Measurements from ENCODE around the gene TMIGD1.

DNA sequence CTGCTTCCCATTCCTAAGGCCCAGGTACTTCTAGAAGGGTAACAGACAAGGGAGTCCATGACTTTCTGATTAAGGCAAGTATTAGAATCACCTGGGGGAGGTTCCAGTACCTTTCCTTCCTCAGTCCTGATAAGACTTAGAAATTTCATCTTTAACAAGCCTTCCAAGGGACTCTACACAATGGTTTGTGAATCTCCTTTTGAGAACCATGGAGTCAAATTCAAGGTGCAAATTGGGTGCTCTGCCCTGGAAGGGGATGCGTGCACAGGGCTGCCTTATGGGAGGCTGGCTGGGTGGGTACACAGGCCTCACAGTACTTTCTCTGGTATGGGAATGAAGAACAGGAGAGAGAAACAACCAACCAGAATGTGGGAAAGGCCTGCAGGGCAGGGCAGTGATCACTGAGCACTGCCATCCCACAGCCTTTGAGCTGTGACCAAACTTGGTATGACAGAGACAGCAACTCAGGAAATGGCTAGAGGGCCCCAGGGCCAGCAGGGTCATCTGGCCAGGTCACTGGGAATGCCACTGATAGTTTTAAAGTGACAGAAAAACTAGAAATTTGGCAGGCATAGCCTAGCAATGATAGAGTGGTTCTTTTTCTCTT, 3.6 kb upstream of the TMIGD1 start:
- TF ChIP-seq, protein P1, sequence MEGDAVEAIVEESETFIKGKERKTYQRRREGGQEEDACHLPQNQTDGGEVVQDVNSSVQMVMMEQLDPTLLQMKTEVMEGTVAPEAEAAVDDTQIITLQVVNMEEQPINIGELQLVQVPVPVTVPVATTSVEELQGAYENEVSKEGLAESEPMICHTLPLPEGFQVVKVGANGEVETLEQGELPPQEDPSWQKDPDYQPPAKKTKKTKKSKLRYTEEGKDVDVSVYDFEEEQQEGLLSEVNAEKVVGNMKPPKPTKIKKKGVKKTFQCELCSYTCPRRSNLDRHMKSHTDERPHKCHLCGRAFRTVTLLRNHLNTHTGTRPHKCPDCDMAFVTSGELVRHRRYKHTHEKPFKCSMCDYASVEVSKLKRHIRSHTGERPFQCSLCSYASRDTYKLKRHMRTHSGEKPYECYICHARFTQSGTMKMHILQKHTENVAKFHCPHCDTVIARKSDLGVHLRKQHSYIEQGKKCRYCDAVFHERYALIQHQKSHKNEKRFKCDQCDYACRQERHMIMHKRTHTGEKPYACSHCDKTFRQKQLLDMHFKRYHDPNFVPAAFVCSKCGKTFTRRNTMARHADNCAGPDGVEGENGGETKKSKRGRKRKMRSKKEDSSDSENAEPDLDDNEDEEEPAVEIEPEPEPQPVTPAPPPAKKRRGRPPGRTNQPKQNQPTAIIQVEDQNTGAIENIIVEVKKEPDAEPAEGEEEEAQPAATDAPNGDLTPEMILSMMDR (IDR thresholded peaks at IDR 0.05), result no peak
- TF ChIP-seq POLR2A (IDR thresholded peaks at IDR 0.05), result no peak
- TF ChIP-seq EP300 (IDR thresholded peaks at IDR 0.05), result no peak
- TF ChIP-seq POLR2AphosphoS5 (IDR thresholded peaks at IDR 0.05), result no peak
